Tibial artery (tissue), 4 donors: ENCODE measurements around the gene TCF19.

Experiments
- DNase-seq, 2 donors: peaks; one replicate each; pipeline ENCODE4 v3.0.0-alpha.2; 2019
- H3K27ac ChIP-seq, 2 donors: fragments of 200-600 bp; sonication (generic) in 1 of 2; 1 replicate in 1 of 2; 2 replicates in 1 of 2; pipeline ENCODE4 v1.5.1; 2018 to 2019; ENCODE audit warnings: mild to moderate bottlenecking in 1 of 2
- H3K27me3 ChIP-seq, 2 donors: fragments of 200-600 bp; sonication (generic) in 1 of 2; one replicate each; pipeline versions ENCODE4 v1.5.1 to v1.6.0; 2016 to 2019
- H3K36me3 ChIP-seq, 3 donors: fragments of 200-600 bp; sonication (generic) in 2 of 3; one replicate each; pipeline ENCODE4 v1.5.1; 2016 to 2019; ENCODE audit warnings: mild to moderate bottlenecking in 2 of 3
- H3K4me1 ChIP-seq, 4 donors: fragments of 200-600 bp; sonication (generic) in 2 of 4; 1 replicate in 3 of 4; 2 replicates in 1 of 4; pipeline ENCODE4 v1.5.1; 2016 to 2019
- H3K4me3 ChIP-seq, 2 donors: fragments of 200-600 bp; sonication (generic) in 1 of 2; 1 replicate in 1 of 2; 2 replicates in 1 of 2; pipeline ENCODE4 v1.5.1; 2018 to 2019; ENCODE audit warnings: mild to moderate bottlenecking in 2 of 2
- H3K9me3 ChIP-seq, 3 donors: fragments of 200-600 bp; sonication (generic) in 1 of 3; one replicate each; pipeline ENCODE4 v1.5.1; 2016 to 2019
- intact Hi-C: fragments of 100-400 bp; cut with DNase I; formaldehyde crosslinking; loops from one replicate; pipeline ENCODE4 v1.15.0; 2023; ENCODE audit warnings: low total_unique reads
- TF ChIP-seq, protein P1 (sequence below), 2 experiments: fragments of 200-600 bp in 1 of 2; fragments of 450-650 bp in 1 of 2; IDR thresholded peaks; one replicate each; pipeline ENCODE4 v1.5.1; 2017 to 2019; ENCODE audit warnings: antibody characterized with exemption in 2 of 2, mild to moderate bottlenecking in 1 of 2, moderate library complexity in 1 of 2

TCF19 gene

DNA sequence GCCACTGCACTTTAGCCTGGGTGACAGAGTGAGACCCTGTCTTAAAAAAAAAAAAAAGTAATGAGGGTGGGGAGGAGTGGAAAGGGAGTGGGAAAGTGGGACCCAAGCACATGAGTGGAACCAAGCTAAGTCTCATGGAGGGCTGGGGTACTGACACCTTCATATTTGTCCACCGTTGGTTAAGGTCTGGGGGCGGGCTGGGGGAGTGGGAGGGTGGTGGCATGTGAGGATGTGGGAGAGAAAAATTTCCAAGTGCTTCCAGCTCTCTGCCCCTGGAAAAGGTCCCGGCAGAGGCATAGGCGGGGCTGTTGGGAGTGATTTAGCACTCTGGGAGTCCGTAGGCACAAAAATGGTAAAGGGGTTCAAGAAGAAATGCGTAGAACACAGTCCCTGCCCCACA is 25.6 kb upstream of the TCF19 start:
- intact Hi-C loops: no loop called here
- H3K4me3 ChIP-seq: no peak overlapping the region
- H3K27me3 ChIP-seq: peaks cover 0 to under 1% of the 10 kb centered on the region in 2 donors
- H3K4me1 ChIP-seq: peaks cover 0 to 11% (median 2%) of the 10 kb centered on the region in 4 donors
- H3K27ac ChIP-seq: no peak overlapping the region
- TF ChIP-seq, protein P1, sequence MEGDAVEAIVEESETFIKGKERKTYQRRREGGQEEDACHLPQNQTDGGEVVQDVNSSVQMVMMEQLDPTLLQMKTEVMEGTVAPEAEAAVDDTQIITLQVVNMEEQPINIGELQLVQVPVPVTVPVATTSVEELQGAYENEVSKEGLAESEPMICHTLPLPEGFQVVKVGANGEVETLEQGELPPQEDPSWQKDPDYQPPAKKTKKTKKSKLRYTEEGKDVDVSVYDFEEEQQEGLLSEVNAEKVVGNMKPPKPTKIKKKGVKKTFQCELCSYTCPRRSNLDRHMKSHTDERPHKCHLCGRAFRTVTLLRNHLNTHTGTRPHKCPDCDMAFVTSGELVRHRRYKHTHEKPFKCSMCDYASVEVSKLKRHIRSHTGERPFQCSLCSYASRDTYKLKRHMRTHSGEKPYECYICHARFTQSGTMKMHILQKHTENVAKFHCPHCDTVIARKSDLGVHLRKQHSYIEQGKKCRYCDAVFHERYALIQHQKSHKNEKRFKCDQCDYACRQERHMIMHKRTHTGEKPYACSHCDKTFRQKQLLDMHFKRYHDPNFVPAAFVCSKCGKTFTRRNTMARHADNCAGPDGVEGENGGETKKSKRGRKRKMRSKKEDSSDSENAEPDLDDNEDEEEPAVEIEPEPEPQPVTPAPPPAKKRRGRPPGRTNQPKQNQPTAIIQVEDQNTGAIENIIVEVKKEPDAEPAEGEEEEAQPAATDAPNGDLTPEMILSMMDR (IDR thresholded peaks at IDR 0.05): no peak
- DNase-seq: no peak
- H3K9me3 ChIP-seq: no peaks in the 10 kb centered on the region
- H3K36me3 ChIP-seq: no peaks in the 10 kb centered on the region

DNA sequence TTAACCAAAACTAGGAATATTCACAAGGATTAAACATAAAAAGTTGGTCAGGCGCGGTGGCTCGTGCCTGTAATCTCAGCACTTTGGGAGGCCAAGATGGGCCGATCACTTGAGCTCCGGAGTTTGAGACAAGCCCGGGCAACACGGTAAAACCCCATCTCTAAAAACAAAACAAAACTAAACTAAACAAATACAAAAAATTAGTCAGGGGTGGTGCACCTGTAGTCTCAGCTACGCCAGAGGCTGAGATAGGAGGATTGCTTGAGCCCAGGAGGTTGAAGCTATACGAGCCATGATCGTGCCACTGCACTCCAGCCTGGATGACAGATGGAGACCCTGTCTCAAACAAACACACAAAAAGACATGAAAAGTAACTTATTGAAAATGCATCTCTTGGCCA is 22.7 kb upstream of the TCF19 start:
- peaks cover 0 to 10% of the 10 kb centered on the region in 2 donors for H3K27me3 ChIP-seq
- no peaks in the 10 kb centered on the region for H3K36me3 ChIP-seq
- no peaks in the 10 kb centered on the region for H3K9me3 ChIP-seq
- no peak overlapping the region for H3K27ac ChIP-seq
- H3K4me1 ChIP-seq: peaks cover 0 to 10% (median 3%) of the 10 kb centered on the region in 4 donors
- no peak for DNase-seq
- TF ChIP-seq, protein P1 (IDR thresholded peaks at IDR 0.05): no peak
- H3K4me3 ChIP-seq: no peak overlapping the region
- intact Hi-C loops: loop anchor here (5.0 kb wide), 2 partner anchors 57 to 577 kb away; no protein-coding TSS in a partner anchor

DNA sequence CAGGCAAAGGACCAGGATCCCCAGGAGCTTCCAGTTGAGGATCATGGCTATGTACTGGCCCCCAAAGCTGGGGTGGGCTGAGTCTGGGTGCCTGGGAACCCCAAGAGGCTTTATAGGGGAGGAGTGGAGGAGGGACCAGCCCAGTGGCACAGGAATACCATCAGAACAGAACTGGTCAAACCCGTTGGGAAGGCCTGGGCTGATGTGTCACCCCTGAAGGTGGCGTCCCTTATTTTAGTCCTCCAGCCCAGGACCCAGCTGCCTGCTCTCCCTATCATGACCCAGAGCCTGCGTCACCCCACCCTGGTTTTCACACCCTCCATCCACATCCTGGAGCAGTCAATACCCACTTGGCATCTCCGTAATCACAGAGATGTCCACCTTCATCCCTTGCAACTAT is 19.4 kb upstream of the TCF19 start, which contains the start of gene PSORS1C2:
Gene PSORS1C2, minus strand, starts transcription at position 85 of the 400 bp plus-strand sequence. Its CDS starts 40 bp downstream, at position 45.
- TF ChIP-seq, protein P1 (IDR thresholded peaks at IDR 0.05): no peak
- peaks cover 0 to 15% (median 4%) of the 10 kb centered on the region in 4 donors for H3K4me1 ChIP-seq
- intact Hi-C loops: loop anchor here (1.0 to 5.0 kb wide), 3 partner anchors 53 to 573 kb away; no protein-coding TSS in a partner anchor
- H3K36me3 ChIP-seq: peaks cover 0 to 15% (median 0%) of the 10 kb centered on the region in 3 donors
- DNase-seq: no peak
- no peak within 1 kb of the TSS for H3K4me3 ChIP-seq
- no peaks in the 10 kb centered on the region for H3K9me3 ChIP-seq
- no peak within 1 kb of the TSS for H3K27ac ChIP-seq
- H3K27me3 ChIP-seq: peaks cover 0 to 10% of the 10 kb centered on the region in 2 donors

DNA sequence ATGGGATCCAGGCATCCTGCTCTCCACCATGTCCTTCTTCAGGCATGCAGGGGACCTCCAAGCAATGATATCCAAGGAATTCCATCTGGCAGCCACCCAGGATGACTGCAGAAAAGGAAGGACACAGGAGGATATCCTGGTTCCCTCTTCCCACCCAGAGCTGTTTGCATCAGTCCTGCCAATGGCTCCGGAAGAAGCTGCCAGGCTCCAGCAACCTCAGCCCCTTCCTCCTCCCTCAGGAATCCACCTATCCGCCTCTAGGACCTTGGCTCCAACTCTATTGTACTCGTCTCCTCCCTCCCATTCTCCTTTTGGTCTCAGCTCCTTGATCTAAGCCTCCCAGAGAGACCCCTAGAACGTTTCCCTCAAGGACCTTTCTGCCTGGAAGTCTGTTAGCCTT is 18.8 kb upstream of the TCF19 start:
- TF ChIP-seq, protein P1 (IDR thresholded peaks at IDR 0.05): no peak
- Histone ChIP-seq H3K4me1 (peaks cover 0 to 15% (median 4%) of the 10 kb centered on the region in 4 donors), H3K9me3 (no peaks in the 10 kb centered on the region), H3K36me3 (peaks cover 0 to 20% (median 0%) of the 10 kb centered on the region in 3 donors), H3K27ac (no peak overlapping the region), H3K27me3 (peaks cover 0 to 10% of the 10 kb centered on the region in 2 donors), H3K4me3 (no peak overlapping the region)
- no peak for DNase-seq
- intact Hi-C loops: loop anchor here (5.0 kb wide), 2 partner anchors 53 to 573 kb away; no protein-coding TSS in a partner anchor

DNA sequence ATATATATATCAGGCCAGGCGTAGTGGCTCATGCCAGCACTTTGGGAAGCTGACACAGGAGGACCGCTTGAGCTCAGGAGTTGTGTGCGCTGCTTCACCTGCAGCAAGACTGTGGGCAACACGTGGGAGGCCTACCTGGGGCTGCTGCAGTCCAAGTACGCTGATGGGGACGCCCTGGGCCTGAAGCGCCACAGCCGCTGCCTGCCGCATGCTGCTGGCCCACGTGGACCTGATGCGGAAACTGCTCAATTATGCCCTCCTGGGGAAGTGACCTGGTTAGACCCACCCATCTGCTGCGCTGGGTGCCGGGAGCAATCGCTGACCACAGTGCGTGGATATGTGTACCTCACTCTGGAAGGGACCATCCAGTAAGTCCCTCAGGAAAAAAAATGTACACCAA is 17.7 kb upstream of the TCF19 start:
- intact Hi-C loops: loop anchor here (2.0 kb wide), 1 partner anchor 214 kb away; no protein-coding TSS in a partner anchor
- no peak for DNase-seq

More for the DNA sequence above, 17.7 kb upstream of the TCF19 start:
- Histone ChIP-seq H3K9me3 (no peaks in the 10 kb centered on the region), H3K27me3 (peaks cover 0 to 10% of the 10 kb centered on the region in 2 donors), H3K36me3 (peaks cover 0 to 30% (median 6%) of the 10 kb centered on the region in 3 donors), H3K4me3 (no peak overlapping the region), H3K4me1 (peaks cover 0 to 15% (median 4%) of the 10 kb centered on the region in 4 donors), H3K27ac (no peak overlapping the region)
- TF ChIP-seq, protein P1 (IDR thresholded peaks at IDR 0.05): no peak
